HAP-1 (cell line): Measurements from ENCODE around the gene SKOR2.
"Not testable (repeated sequence)": the region's sequence is repeated elsewhere in the genome, so short reads cannot be mapped to it uniquely, and the experiment has no call there.

Experiments used
- DNase-seq, 2 experiments: peaks; one replicate each; pipeline ENCODE4 v3.0.0-alpha.2; 2016 to 2020; ENCODE audit warnings: low spot score in 2 of 2
- H3K27me3 ChIP-seq: fragments of 250-450 bp; sonication (Bioruptor Pico); 2 replicates; pipeline ENCODE4 v1.5.1; 2020; ENCODE audit warnings: low read depth, mild to moderate bottlenecking, moderate library complexity
- H3K36me3 ChIP-seq: fragments of 250-450 bp; sonication (Bioruptor Pico); replicated peaks from 2 replicates; pipeline ENCODE4 v1.5.1; 2020; ENCODE audit warnings: mild to moderate bottlenecking
- H3K4me1 ChIP-seq: fragments of 250-450 bp; sonication (Bioruptor Pico); 2 replicates; pipeline ENCODE4 v1.5.1; 2020; ENCODE audit warnings: mild to moderate bottlenecking
- H3K4me3 ChIP-seq: fragments of 250-450 bp; sonication (Bioruptor Pico); 2 replicates; pipeline ENCODE4 v1.5.1; 2020; ENCODE audit warnings: mild to moderate bottlenecking, moderate library complexity
- H3K9me3 ChIP-seq: fragments of 250-450 bp; sonication (Bioruptor Pico); 2 replicates; pipeline ENCODE4 v1.5.1; 2020; ENCODE audit warnings: mild to moderate bottlenecking, moderate library complexity
- in situ Hi-C: fragments of 300-500 bp; cut with MboI; formaldehyde crosslinking; loops from 3 replicates; pipeline ENCODE4 v1.14.3; 2020; ENCODE audit warnings: low sequenced_read_pairs, inconsistent platforms, mixed read lengths

SKOR2 gene

GRCh38 chr18:47195961-47196360, 55.5 kb downstream of the SKOR2 start:
- H3K36me3 ChIP-seq, H3K9me3 ChIP-seq, in situ Hi-C loops, H3K27me3 ChIP-seq, DNase-seq, H3K4me3 ChIP-seq, H3K4me1 ChIP-seq: not testable (repeated sequence)

GRCh38 chr18:47191961-47192360, 59.5 kb downstream of the SKOR2 start:
- Histone ChIP-seq H3K4me1 (no peaks in the 10 kb centered on the region), H3K36me3 (no peaks in the 10 kb centered on the region), H3K9me3 (no peaks in the 10 kb centered on the region), H3K27me3 (peaks cover 2% of the 10 kb centered on the region; the same call in 1 of the 2 replicates), H3K4me3 (no peak overlapping the region)
- no peak for DNase-seq
- in situ Hi-C loops: no loop called here

GRCh38 chr18:47187721-47188120, 63.7 kb downstream of the SKOR2 start:
- Histone ChIP-seq H3K36me3 (no peaks in the 10 kb centered on the region), H3K9me3 (0 out of 2 replicates have a peak, but pooled peaks cover 2% of the 10 kb centered on the region), H3K4me1 (no peaks in the 10 kb centered on the region), H3K4me3 (no peak overlapping the region), H3K27me3 (no peaks in the 10 kb centered on the region)
- DNase-seq: no peak
- in situ Hi-C loops: no loop called here

- 0 out of 2 replicates have a peak, but pooled peaks cover 2% of the 10 kb centered on the region for H3K9me3 ChIP-seq
- H3K4me1 ChIP-seq: no peaks in the 10 kb centered on the region
- H3K4me3 ChIP-seq: no peak overlapping the region
- H3K36me3 ChIP-seq: no peaks in the 10 kb centered on the region
- in situ Hi-C loops: no loop called here
- H3K27me3 ChIP-seq: no peaks in the 10 kb centered on the region
- DNase-seq: no peak
Observed at GRCh38 chr18:47184419-47185050, 66.9 kb downstream of the SKOR2 start.

GRCh38 chr18:47182156-47182555, 69.3 kb downstream of the SKOR2 start:
- H3K36me3 ChIP-seq, H3K9me3 ChIP-seq, H3K4me3 ChIP-seq, DNase-seq, H3K27me3 ChIP-seq, H3K4me1 ChIP-seq, in situ Hi-C loops: not testable (repeated sequence)

- Histone ChIP-seq H3K9me3 (0 out of 2 replicates have a peak, but pooled peaks cover 2% of the 10 kb centered on the region), H3K27me3 (no peaks in the 10 kb centered on the region), H3K4me1 (no peaks in the 10 kb centered on the region), H3K36me3 (no peaks in the 10 kb centered on the region), H3K4me3 (no peak overlapping the region)
- no peak for DNase-seq
- in situ Hi-C loops: no loop called here
Observed at GRCh38 chr18:47180765-47181164, 70.7 kb downstream of the SKOR2 start.

- DNase-seq: no peak
- Histone ChIP-seq H3K4me3 (no peak overlapping the region), H3K36me3 (no peaks in the 10 kb centered on the region), H3K4me1 (peaks cover 3% of the 10 kb centered on the region; the same call in 1 of the 2 replicates), H3K9me3 (0 out of 2 replicates have a peak, but pooled peaks cover 2% of the 10 kb centered on the region), H3K27me3 (no peaks in the 10 kb centered on the region)
- in situ Hi-C loops: no loop called here
Observed at GRCh38 chr18:47179520-47179919, 71.9 kb downstream of the SKOR2 start.

- no peaks in the 10 kb centered on the region for H3K36me3 ChIP-seq
- H3K4me3 ChIP-seq: peak within 1 kb of the TSS; percentile 99
- in situ Hi-C loops: no loop called here
- H3K27me3 ChIP-seq: no peaks in the 10 kb centered on the region
- no peaks in the 10 kb centered on the region for H3K9me3 ChIP-seq
- peaks cover 3% of the 10 kb centered on the region; the same call in 1 of the 2 replicates for H3K4me1 ChIP-seq
- DNase-seq: peak; percentile 80 to 96
Observed at GRCh38 chr18:47175898-47176575, 75.4 kb downstream of the SKOR2 start, which contains the start of gene IER3IP1. Gene IER3IP1, minus strand, starts transcription at chr18:47176364. Its CDS starts 87 bp downstream, at chr18:47176277.

- in situ Hi-C loops: no loop called here
- DNase-seq: peak in 1 of 2 experiments; percentile 32
- Histone ChIP-seq H3K4me1 (peaks cover 3% of the 10 kb centered on the region; the same call in 1 of the 2 replicates), H3K4me3 (peak overlapping the region; percentile 99), H3K27me3 (no peaks in the 10 kb centered on the region), H3K36me3 (no peaks in the 10 kb centered on the region), H3K9me3 (no peaks in the 10 kb centered on the region)
Observed at GRCh38 chr18:47175283-47175897, 76.1 kb downstream of the SKOR2 start.

GRCh38 chr18:47174545-47175116, 76.8 kb downstream of the SKOR2 start:
- no peaks in the 10 kb centered on the region for H3K36me3 ChIP-seq
- no peak for DNase-seq

GRCh38 chr18:47172476-47172875, 79.0 kb downstream of the SKOR2 start:
- H3K4me3 ChIP-seq: no peak overlapping the region
- H3K4me1 ChIP-seq: peaks cover 8% of the 10 kb centered on the region
- DNase-seq: no peak
- no peaks in the 10 kb centered on the region for H3K27me3 ChIP-seq
- H3K9me3 ChIP-seq: no peaks in the 10 kb centered on the region
- H3K36me3 ChIP-seq: no peaks in the 10 kb centered on the region
- in situ Hi-C loops: no loop called here

More at GRCh38 chr18:47174545-47175116, 76.8 kb downstream of the SKOR2 start:
- Histone ChIP-seq H3K27me3 (no peaks in the 10 kb centered on the region), H3K9me3 (no peaks in the 10 kb centered on the region), H3K4me3 (peak overlapping the region; percentile 99), H3K4me1 (peaks cover 3% of the 10 kb centered on the region; the same call in 1 of the 2 replicates)
- in situ Hi-C loops: no loop called here

GRCh38 chr18:47168913-47169312, 82.5 kb downstream of the SKOR2 start:
- no peak for DNase-seq
- no peaks in the 10 kb centered on the region for H3K9me3 ChIP-seq
- in situ Hi-C loops: no loop called here
- peaks cover 5% of the 10 kb centered on the region for H3K4me1 ChIP-seq
- no peak overlapping the region for H3K4me3 ChIP-seq
- H3K36me3 ChIP-seq: no peaks in the 10 kb centered on the region
- no peaks in the 10 kb centered on the region for H3K27me3 ChIP-seq

GRCh38 chr18:47168509-47168908, 83.0 kb downstream of the SKOR2 start:
- in situ Hi-C loops: no loop called here
- DNase-seq: no peak
- no peaks in the 10 kb centered on the region for H3K27me3 ChIP-seq
- H3K4me1 ChIP-seq: peaks cover 5% of the 10 kb centered on the region
- H3K9me3 ChIP-seq: no peaks in the 10 kb centered on the region
- no peak overlapping the region for H3K4me3 ChIP-seq
- H3K36me3 ChIP-seq: no peaks in the 10 kb centered on the region

GRCh38 chr18:47166294-47166693, 85.2 kb downstream of the SKOR2 start:
- H3K4me3 ChIP-seq: no peak overlapping the region
- no peaks in the 10 kb centered on the region for H3K27me3 ChIP-seq
- H3K4me1 ChIP-seq: peaks cover 5% of the 10 kb centered on the region
- H3K9me3 ChIP-seq: no peaks in the 10 kb centered on the region
- DNase-seq: no peak
- H3K36me3 ChIP-seq: no peaks in the 10 kb centered on the region
- in situ Hi-C loops: no loop called here
